Transverse colon (tissue), 3 donors: Measurements from ENCODE around the gene C3orf62.

Experiments used
- POLR2A ChIP-seq: fragments of 450-650 bp; IDR thresholded peaks from one replicate; pipeline ENCODE4 v1.6.1; 2016; ENCODE audit warnings: antibody characterized with exemption, mild to moderate bottlenecking, moderate library complexity
- TF ChIP-seq, protein P1 (sequence below), 5 experiments: fragments of 200-600 bp in 3 of 5; fragments of 450-650 bp in 2 of 5; sonication (generic) in 3 of 5; IDR thresholded peaks; 1 replicate in 2 of 5; 2 replicates in 3 of 5; pipeline ENCODE4 v1.5.1; 2016 to 2017; ENCODE audit warnings: antibody characterized with exemption in 5 of 5, inconsistent platforms in 3 of 5, mild to moderate bottlenecking in 2 of 5, moderate library complexity in 1 of 5

DNA sequence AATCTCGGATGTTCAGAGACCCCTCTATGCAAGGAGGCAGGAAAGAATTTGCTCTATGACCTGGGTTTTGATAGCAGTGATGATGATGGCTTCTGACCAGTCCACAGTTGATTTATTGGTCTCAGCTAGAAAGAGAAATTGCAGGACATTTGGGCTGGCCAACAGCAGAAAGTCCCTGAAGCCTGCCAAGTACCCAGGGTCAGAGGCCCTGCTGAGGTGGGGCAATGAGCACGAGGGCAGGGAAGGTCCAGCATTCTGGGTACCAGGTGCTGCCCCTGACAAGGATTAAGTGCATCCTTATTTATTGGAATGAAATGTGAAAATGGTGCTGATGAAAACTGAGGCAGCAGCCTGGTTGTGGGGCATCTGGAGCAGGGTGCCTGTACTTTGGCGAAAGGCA, 19.8 kb downstream of the C3orf62 start:
- no peak for TF ChIP-seq POLR2A
- TF ChIP-seq, protein P1, sequence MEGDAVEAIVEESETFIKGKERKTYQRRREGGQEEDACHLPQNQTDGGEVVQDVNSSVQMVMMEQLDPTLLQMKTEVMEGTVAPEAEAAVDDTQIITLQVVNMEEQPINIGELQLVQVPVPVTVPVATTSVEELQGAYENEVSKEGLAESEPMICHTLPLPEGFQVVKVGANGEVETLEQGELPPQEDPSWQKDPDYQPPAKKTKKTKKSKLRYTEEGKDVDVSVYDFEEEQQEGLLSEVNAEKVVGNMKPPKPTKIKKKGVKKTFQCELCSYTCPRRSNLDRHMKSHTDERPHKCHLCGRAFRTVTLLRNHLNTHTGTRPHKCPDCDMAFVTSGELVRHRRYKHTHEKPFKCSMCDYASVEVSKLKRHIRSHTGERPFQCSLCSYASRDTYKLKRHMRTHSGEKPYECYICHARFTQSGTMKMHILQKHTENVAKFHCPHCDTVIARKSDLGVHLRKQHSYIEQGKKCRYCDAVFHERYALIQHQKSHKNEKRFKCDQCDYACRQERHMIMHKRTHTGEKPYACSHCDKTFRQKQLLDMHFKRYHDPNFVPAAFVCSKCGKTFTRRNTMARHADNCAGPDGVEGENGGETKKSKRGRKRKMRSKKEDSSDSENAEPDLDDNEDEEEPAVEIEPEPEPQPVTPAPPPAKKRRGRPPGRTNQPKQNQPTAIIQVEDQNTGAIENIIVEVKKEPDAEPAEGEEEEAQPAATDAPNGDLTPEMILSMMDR (IDR thresholded peaks at IDR 0.05) = no peak
